ENCODE results near the gene ZBTB16.

The ZBTB16 gene

GRCh38 chr11:114270531-114271270 lies 211.2 kb downstream of the ZBTB16 start:
- FAIRE-seq: no peak

- no peak for FAIRE-seq
Observed at GRCh38 chr11:114271316-114271715, 211.8 kb downstream of the ZBTB16 start.

DNA sequence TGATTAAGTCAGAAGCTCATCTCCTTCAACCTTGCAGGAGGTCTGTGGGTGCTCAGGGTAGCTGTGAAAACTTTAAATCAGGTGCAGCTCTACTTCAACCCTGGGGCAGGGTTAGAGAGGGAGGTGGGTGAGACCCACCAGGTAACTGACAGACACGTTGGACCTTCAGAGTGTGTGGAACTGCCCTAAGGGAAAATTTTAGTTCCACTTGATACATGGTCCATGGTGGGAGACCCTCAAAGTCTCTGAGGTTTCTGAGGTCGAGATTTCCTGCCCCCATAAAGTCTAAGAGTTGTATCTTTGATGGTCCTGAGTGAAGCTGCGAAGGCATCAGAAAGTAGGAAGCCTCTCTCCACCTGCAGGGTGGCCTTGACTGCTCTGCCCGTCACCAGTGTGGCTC lies 212.8 kb downstream of the ZBTB16 start:
- FAIRE-seq: no peak

- no peak for FAIRE-seq
Observed at GRCh38 chr11:114273071-114273470, 213.6 kb downstream of the ZBTB16 start.

GRCh38 chr11:114273890-114274635 lies 214.6 kb downstream of the ZBTB16 start:
- FAIRE-seq: no peak

GRCh38 chr11:114274637-114275036 lies 215.1 kb downstream of the ZBTB16 start:
- no peak for FAIRE-seq

DNA sequence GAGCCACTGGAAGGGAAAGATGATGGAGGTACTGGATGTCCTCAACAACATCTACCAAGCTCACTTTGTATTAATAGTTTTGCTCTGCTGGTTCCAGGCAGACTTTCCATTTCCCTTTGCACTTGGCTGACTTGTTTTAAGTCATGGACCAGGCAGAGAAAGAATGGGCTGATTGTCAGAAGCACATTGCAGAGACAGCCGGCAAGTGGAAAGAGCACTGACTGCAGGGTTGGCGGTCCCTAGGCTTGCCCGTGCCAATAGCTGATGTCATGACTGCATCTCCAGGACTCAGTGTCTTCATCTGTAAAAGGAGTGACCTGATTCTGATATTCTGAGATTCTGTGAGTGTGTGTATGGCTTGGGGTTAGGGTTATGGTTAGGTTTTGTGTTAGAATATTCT lies 215.8 kb downstream of the ZBTB16 start:
- FAIRE-seq: no peak

GRCh38 chr11:114276077-114276476 lies 216.6 kb downstream of the ZBTB16 start:
- no peak for FAIRE-seq

- FAIRE-seq: no peak
Observed at GRCh38 chr11:114277637-114278341, 218.3 kb downstream of the ZBTB16 start.

GRCh38 chr11:114278342-114279065 lies 219.0 kb downstream of the ZBTB16 start:
- FAIRE-seq: no peak

DNA sequence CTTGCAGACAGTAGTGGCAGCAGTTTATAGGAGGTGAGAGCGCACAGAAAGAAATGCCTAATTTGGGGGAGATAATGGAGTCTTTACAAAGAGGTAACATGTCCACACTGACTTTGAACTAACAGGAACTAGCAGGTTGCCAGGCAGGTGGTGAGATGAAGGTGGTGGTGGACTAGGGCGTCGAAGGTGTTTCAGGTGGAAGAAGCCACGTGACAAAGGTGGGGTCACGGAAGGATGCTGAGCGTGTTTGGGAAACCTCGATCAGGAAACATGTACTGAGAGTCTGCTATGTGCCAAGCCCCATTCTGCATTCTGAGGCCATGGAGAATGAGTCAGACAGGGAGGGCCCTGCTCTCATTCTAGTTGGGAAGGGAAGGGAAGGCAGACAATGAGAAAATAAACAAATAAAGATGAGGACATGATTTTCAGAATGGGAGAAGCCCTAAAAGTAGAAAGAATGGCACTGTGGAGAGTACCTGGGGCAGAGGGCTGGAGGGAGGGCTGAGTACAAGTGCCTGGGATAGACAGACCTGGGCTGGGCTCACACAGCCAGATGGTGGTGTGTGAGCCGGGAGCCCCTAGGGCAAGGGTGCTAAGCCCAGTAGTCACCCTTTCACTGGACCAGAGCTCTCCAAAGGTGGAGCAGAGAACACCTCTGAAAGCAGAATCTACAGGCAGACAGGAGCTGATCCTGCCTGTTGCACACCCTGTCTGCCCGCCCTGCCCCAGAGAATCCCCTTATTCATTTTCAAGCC lies 220.5 kb downstream of the ZBTB16 start:
- FAIRE-seq: no peak

GRCh38 chr11:114280696-114281095 lies 221.2 kb downstream of the ZBTB16 start:
- FAIRE-seq: no peak

GRCh38 chr11:114281388-114281956 lies 222.0 kb downstream of the ZBTB16 start:
- FAIRE-seq: no peak

DNA sequence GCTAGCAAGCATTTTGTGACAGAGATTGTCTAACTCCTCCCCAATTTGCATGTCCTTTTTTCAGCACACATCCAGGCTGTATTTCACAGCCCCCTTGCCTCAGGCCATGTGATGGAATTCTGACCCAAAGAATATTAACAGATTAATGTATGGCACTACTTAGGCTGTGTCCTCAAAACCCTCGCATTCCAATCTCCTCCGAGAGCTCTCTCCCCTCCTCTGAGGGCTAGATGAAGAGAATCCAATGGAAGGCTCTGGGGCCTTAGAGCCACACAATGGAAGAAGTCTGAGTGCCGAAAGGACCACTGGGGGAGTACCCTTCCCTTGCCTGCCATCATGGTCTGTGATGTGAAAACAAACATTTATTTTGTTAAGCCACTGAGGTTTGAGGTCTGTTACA lies 223.0 kb downstream of the ZBTB16 start:
- FAIRE-seq: no peak

DNA sequence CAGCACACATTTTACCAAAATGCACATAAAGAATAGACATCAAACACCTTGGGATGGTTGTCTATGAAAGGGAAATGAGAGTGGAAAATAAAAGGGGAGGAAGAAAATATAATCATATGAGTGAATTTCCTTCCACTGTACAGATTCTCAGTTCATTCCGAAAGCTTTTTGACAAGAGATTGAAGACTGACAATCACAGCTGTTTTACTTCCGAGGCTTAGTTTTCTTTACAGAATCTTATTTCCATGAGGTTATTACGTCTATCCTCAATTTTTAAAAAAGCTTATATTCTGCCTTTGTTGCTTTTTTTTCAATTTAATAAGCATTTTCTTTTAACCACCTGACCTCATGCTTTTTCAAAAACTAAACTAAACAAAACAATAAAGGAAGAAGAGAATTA lies 223.9 kb downstream of the ZBTB16 start:
- FAIRE-seq: no peak

- no peak for FAIRE-seq
Observed at GRCh38 chr11:114284021-114284420, 224.5 kb downstream of the ZBTB16 start.

DNA sequence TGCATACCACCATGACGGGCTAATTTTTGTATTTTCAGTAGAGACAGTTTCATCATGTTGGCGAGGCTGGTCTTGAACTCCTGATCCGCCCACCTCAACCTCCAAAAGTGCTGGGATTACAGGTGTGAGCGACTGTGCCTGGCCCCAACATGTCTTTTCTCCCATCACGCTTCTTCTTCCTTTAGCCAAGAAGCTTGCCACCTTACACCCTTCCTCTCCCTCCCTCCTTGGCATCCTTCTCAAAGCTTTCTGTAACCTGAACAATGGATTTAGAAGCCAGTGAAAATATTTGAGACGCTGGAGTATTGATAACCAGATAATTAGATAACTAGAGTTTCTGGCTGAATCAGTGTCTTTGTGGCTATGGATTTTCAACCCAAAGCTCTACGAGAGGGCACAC lies 225.4 kb downstream of the ZBTB16 start:
- FAIRE-seq: no peak

DNA sequence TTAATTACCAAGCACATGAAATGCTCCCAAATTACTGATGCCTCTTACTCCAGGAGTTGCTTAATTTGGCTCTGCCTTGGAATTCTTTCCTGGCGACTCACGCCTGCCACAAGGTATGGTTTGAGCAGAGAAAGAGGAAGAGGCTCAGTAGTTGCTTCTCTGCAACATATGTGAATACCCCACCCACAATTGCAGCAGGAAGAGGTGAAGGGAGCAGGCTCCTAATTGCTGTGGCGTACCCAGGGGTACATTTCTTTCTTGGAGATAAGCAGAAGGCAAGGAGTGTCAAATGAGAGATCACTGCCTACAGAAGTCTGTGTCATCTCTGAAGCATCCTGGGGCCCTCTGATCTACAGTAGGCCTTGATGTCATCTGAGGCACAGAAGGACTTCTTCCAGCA lies 226.1 kb downstream of the ZBTB16 start:
- no peak for FAIRE-seq

DNA sequence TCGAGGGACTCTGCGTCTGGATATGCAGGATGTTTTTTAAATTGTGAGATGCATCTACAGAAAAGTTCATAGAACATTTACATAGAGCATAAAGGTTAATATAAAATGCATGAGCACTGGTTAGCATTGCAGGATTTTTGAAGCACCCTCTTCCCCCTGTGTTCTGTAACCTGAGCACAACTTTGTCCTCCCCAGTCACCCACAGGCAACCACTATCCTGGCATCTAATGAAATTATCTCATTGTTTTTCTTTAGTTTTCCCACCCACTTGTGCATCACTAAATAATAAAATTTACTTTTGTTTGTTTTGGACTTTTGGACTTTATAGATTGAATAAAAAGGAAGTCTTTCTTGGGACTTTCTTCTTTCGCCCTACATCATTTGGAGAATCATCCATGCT lies 226.7 kb downstream of the ZBTB16 start:
- no peak for FAIRE-seq

GRCh38 chr11:114287154-114287553 lies 227.6 kb downstream of the ZBTB16 start:
- no peak for FAIRE-seq

DNA sequence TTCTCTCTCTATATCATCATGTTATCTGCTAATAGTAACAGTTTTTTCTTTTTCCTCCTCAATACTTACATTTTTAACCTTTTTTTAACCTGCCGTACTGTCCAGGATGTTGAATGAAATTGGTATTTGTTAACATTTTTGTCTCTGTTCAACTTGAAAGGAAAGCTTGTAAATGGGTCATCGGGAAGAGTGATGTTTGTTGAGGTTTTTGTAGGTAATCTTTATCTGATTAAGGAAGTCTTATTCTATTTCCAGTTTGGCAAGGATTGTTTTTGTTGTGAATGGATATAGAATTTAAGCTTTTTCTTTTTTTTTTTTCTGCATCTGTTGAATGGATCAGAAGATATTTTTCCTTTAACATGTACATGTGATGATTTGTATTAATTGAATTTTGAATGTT lies 228.6 kb downstream of the ZBTB16 start:
- no peak for FAIRE-seq

GRCh38 chr11:114289779-114290178 lies 230.3 kb downstream of the ZBTB16 start:
- FAIRE-seq: no peak
